Keratinocyte (primary cell): ENCODE measurements around the gene ABI3BP. TPM values are rescaled to one million over a fixed set of nuclear protein-coding genes. Genes with fewer than 3 reads are reported as not detected.

Experiments used
- DNase-seq: peaks from one replicate; pipeline ENCODE4 v3.0.0-alpha.2; 2011; ENCODE audit warnings: low read depth, missing footprints, low spot score
- FAIRE-seq: peaks from 2 replicates; lab custom pipeline; 2011; peaks lifted over from hg19 to GRCh38; lab: Jason Lieb, UNC
- H2AFZ ChIP-seq: 2 replicates; pipeline ENCODE4 v1.6.0; 2012; ENCODE audit warnings: low read length, control low read depth, inconsistent platforms; ENCODE audit not compliant: control insufficient read depth
- H3K27ac ChIP-seq: 2 replicates; pipeline ENCODE4 v1.5.1; 2011; ENCODE audit warnings: low read length; ENCODE audit not compliant: control insufficient read depth, insufficient read depth
- H3K27me3 ChIP-seq: 3 replicates; pipeline ENCODE4 v1.6.0; 2011; ENCODE audit warnings: low read length; ENCODE audit not compliant: control insufficient read depth, insufficient read depth; ENCODE audit errors: extremely low read depth
- H3K36me3 ChIP-seq, 2 experiments: 2 replicates in 1 of 2; 3 replicates in 1 of 2; pipeline ENCODE4 v1.5.1; 2011; ENCODE audit warnings: low read length in 2 of 2, mild to moderate bottlenecking in 1 of 2; ENCODE audit not compliant: control insufficient read depth in 2 of 2, insufficient read depth in 2 of 2; ENCODE audit errors: extremely low read depth in 1 of 2
- H3K4me1 ChIP-seq: 3 replicates; pipeline ENCODE4 v1.5.1; 2011; ENCODE audit warnings: low read length; ENCODE audit not compliant: control insufficient read depth, insufficient read depth; ENCODE audit errors: extremely low read depth
- H3K4me2 ChIP-seq: 3 replicates; pipeline ENCODE4 v1.6.0; 2011; ENCODE audit warnings: low read depth, low read length; ENCODE audit not compliant: control insufficient read depth, insufficient read depth; ENCODE audit errors: extremely low read depth
- H3K4me3 ChIP-seq, 3 experiments: fragments of 200-600 bp in 1 of 3; sonication (generic) in 1 of 3; 2 replicates in 2 of 3; 3 replicates in 1 of 3; pipeline ENCODE4 v1.5.1; 2011 to 2016; ENCODE audit warnings: low read length in 3 of 3, mild to moderate bottlenecking in 3 of 3, control low read depth in 2 of 3, inconsistent platforms in 1 of 3, low read depth in 1 of 3, mixed read lengths in 1 of 3, mixed run types in 1 of 3, moderate library complexity in 1 of 3; ENCODE audit not compliant: control insufficient read depth in 2 of 3, insufficient read depth in 2 of 3; ENCODE audit errors: extremely low read depth in 1 of 3
- H3K79me2 ChIP-seq: 2 replicates; pipeline ENCODE4 v1.6.0; 2012; ENCODE audit warnings: low read length; ENCODE audit not compliant: control insufficient read depth, insufficient read depth
- H3K9ac ChIP-seq: 3 replicates; pipeline ENCODE4 v1.6.0; 2011; ENCODE audit warnings: low read length; ENCODE audit not compliant: control insufficient read depth, insufficient read depth; ENCODE audit errors: extremely low read depth
- H3K9me1 ChIP-seq: 3 replicates; pipeline ENCODE4 v1.6.0; 2011; ENCODE audit warnings: low read length; ENCODE audit not compliant: control insufficient read depth, insufficient read depth; ENCODE audit errors: extremely low read depth
- H3K9me3 ChIP-seq: 2 replicates; pipeline ENCODE4 v1.5.1; 2012; ENCODE audit warnings: low read depth, low read length; ENCODE audit not compliant: control insufficient read depth
- H4K20me1 ChIP-seq: 3 replicates; pipeline ENCODE4 v1.6.0; 2011; ENCODE audit warnings: low read length; ENCODE audit not compliant: control insufficient read depth, insufficient read depth; ENCODE audit errors: extremely low read depth
- EZH2 ChIP-seq: IDR thresholded peaks from one replicate; pipeline ENCODE4 v1.6.1; 2012; ENCODE audit warnings: inconsistent platforms, mild to moderate bottlenecking, low read length, moderate library complexity
- dilution Hi-C: fragments of 300-500 bp; cut with MboI; formaldehyde crosslinking; loops from one replicate; pipeline ENCODE4 v1.7.0; 2020; ENCODE audit warnings: low sequenced_read_pairs; ENCODE audit not compliant: extremely low pct_ligation_motif_present
- polyA plus RNA-seq, 5 experiments: library from polyadenylated mRNA; depleted of rRNA in 3 of 5; stranded (reverse) in 3 of 5; stranded (forward) in 1 of 5; unstranded in 1 of 5; fragments of >200 nt; gene quantifications; 1 replicate in 1 of 5; 2 replicates in 3 of 5; 3 replicates in 1 of 5; pipeline versions ENCODE4 v1.2.1 to v1.2.3, GENCODE V29; 2011 to 2012; ENCODE audit warnings: missing spikeins in 2 of 5, low read depth in 1 of 5, low replicate concordance in 1 of 5
- TF ChIP-seq, protein P1 (sequence below), 3 experiments: IDR thresholded peaks in 1 of 3; conservative IDR thresholded peaks in 1 of 3; optimal IDR thresholded peaks in 1 of 3; 2 replicates in 2 of 3; 3 replicates in 1 of 3; pipeline versions ENCODE3 to v1.5.1; 2011; ENCODE audit warnings: low read length in 3 of 3, mild to moderate bottlenecking in 3 of 3, moderate library complexity in 2 of 3, control low read depth in 1 of 3, inconsistent platforms in 1 of 3; ENCODE audit not compliant: insufficient read depth in 2 of 3; ENCODE audit errors: extremely low read depth in 1 of 3

ABI3BP gene
- polyA plus RNA-seq, 1 donor (not counting 4 experiments of a cell fraction or from before 2014, with no cell fraction given): 0.59 TPM

DNA sequence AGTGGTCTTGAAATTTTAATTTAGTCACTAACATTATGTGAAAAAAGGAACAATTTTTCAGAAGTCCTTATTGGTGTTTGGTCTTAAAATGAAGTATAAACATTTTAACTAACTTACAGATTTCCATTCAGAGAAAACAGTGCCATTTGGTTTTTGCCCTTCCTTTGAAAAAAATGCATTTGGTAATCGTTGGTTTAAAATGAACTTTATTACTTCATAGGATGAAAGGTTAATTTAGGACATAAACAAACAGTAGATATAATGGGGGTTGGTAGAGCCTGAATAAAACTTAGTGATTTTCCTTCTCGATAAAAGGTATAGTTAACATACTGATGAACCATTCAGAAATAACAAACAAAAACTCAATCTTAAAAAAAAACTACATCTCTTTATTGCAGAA, 244.3 kb downstream of the ABI3BP start:
- Histone ChIP-seq H3K4me2 (no peak overlapping the region), H2AFZ (no peak overlapping the region), H3K36me3 (peaks cover 12 to 19% of the 10 kb centered on the region in 2 experiments), H3K9me1 (no peaks in the 10 kb centered on the region), H3K4me3 (no peak overlapping the region), H3K4me1 (no peaks in the 10 kb centered on the region), H3K27me3 (no peaks in the 10 kb centered on the region), H3K9me3 (no peaks in the 10 kb centered on the region), H4K20me1 (no peaks in the 10 kb centered on the region), H3K27ac (no peak overlapping the region), H3K79me2 (no peaks in the 10 kb centered on the region), H3K9ac (no peak overlapping the region)
- FAIRE-seq: no peak
- no peak for DNase-seq
- TF ChIP-seq, protein P1, sequence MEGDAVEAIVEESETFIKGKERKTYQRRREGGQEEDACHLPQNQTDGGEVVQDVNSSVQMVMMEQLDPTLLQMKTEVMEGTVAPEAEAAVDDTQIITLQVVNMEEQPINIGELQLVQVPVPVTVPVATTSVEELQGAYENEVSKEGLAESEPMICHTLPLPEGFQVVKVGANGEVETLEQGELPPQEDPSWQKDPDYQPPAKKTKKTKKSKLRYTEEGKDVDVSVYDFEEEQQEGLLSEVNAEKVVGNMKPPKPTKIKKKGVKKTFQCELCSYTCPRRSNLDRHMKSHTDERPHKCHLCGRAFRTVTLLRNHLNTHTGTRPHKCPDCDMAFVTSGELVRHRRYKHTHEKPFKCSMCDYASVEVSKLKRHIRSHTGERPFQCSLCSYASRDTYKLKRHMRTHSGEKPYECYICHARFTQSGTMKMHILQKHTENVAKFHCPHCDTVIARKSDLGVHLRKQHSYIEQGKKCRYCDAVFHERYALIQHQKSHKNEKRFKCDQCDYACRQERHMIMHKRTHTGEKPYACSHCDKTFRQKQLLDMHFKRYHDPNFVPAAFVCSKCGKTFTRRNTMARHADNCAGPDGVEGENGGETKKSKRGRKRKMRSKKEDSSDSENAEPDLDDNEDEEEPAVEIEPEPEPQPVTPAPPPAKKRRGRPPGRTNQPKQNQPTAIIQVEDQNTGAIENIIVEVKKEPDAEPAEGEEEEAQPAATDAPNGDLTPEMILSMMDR (optimal IDR thresholded peaks at IDR 0.05 in 1 of 3, IDR thresholded peaks at IDR 0.05 in 1 of 3, conservative IDR thresholded peaks at IDR 0.05 in 1 of 3; ENCODE audit: extremely low read depth in 1 of 3, insufficient read depth in 2 of 3, low read length in 3 of 3): no peak
- no peak for TF ChIP-seq EZH2
- dilution Hi-C loops: no loop called here

DNA sequence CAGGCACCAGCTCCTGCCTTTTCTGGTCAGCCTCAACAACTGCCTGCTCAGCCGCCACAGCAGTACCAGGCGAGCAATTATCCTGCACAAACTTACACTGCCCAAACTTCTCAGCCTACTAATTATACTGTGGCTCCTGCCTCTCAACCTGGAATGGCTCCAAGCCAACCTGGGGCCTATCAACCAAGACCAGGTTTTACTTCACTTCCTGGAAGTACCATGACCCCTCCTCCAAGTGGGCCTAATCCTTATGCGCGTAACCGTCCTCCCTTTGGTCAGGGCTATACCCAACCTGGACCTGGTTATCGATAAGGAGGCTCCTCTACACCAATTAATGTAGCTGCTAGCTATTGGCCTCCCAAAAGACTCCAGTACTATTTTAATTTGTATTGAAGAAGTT, 245.0 kb downstream of the ABI3BP start:
- H2AFZ ChIP-seq: no peak overlapping the region
- H3K4me3 ChIP-seq: no peak overlapping the region
- no peak overlapping the region for H3K27ac ChIP-seq
- H3K27me3 ChIP-seq: no peaks in the 10 kb centered on the region
- DNase-seq (no peak), FAIRE-seq (no peak)
- TF ChIP-seq EZH2: no peak
- peaks cover 12 to 19% of the 10 kb centered on the region in 2 experiments for H3K36me3 ChIP-seq
- H3K4me2 ChIP-seq: no peak overlapping the region
- H3K4me1 ChIP-seq: no peaks in the 10 kb centered on the region
- H3K79me2 ChIP-seq: no peaks in the 10 kb centered on the region
- H3K9me1 ChIP-seq: no peaks in the 10 kb centered on the region
- dilution Hi-C loops: no loop called here
- H3K9ac ChIP-seq: no peak overlapping the region
- H3K9me3 ChIP-seq: no peaks in the 10 kb centered on the region
- no peaks in the 10 kb centered on the region for H4K20me1 ChIP-seq

DNA sequence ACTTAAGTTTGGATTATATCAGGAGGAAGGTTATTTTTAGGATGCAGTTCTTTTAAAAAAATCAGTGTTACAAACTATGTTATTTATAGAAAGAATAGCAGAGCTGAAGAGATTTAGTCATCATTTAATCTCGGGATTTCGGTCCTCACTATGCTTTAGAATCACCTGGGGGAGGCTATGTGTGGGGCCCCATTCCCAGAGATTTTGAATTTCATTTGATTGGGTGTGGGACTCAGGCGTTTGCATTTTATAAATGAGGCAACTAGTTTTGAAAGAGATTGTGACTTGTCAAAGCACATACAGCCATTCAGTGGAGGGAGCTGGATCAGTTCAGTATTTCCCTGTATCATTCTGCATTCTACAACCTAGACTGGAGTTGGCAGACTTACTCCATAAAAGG, 247.1 kb downstream of the ABI3BP start:
- DNase-seq (no peak), FAIRE-seq (no peak)
- Histone ChIP-seq H3K4me3 (no peak overlapping the region), H3K4me2 (no peak overlapping the region), H3K9me3 (no peaks in the 10 kb centered on the region), H3K27me3 (no peaks in the 10 kb centered on the region), H3K9me1 (no peaks in the 10 kb centered on the region), H3K4me1 (no peaks in the 10 kb centered on the region), H4K20me1 (no peaks in the 10 kb centered on the region), H3K79me2 (peaks cover 4% of the 10 kb centered on the region), H3K36me3 (peaks cover 14 to 16% of the 10 kb centered on the region in 2 experiments), H3K27ac (no peak overlapping the region), H3K9ac (no peak overlapping the region), H2AFZ (no peak overlapping the region)
- dilution Hi-C loops: no loop called here
- TF ChIP-seq, protein P1 (optimal IDR thresholded peaks at IDR 0.05 in 1 of 3, IDR thresholded peaks at IDR 0.05 in 1 of 3, conservative IDR thresholded peaks at IDR 0.05 in 1 of 3; ENCODE audit: extremely low read depth in 1 of 3, insufficient read depth in 2 of 3, low read length in 3 of 3): no peak
- TF ChIP-seq EZH2: no peak
